ENCODE data around the gene UBAC2. TPM values are rescaled to one million over a fixed set of nuclear protein-coding genes. Genes with fewer than 3 reads are reported as not detected.

The UBAC2 gene
- total and polyA plus RNA-seq, 4 donors = 32.9 to 42.3 (median 35.3) TPM

DNA sequence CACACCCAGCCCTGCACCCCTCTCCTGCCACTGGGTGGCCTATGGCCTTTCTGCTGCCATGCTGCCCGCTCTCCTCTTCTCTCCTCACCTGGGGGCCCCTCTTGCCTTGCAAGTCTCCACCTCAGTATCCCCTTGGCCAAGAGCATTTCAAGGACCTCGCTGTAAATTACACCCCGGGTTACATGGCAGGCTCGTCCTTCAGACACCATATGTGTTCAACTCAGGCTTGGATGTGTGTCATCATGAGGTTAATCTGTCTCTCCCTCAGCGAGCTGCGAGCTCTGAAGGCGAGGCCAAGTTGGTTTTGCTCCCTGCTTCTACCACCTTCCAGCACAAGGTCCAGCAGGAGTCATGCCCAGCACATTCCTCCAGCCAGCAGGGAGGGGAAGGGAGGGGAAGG is 225.8 kb downstream of the UBAC2 start:
- no peak overlapping the region for H3K27ac ChIP-seq (ENCODE audit: low read depth in 1 of 2, low read length in 2 of 2)
- 85% methylated on average over 7 of the region's 7 CpGs for WGBS
- no peaks in the 10 kb centered on the region for H3K9me3 ChIP-seq (ENCODE audit: control insufficient read depth in 4 of 4, low read length in 3 of 4)
- TF ChIP-seq HNF4A (conservative IDR thresholded peaks at IDR 0.05) = no peak
- TF ChIP-seq GABPA (IDR thresholded peaks at IDR 0.05 in 1 of 2, conservative IDR thresholded peaks at IDR 0.05 in 1 of 2) = no peak
- no peak for TF ChIP-seq FOXA1 (IDR thresholded peaks at IDR 0.05)
- TF ChIP-seq EGR1 (IDR thresholded peaks at IDR 0.05; ENCODE audit: low read depth in 2 of 2) = no peak
- no peak for TF ChIP-seq SP1 (IDR thresholded peaks at IDR 0.05)
- TF ChIP-seq YY1 (IDR thresholded peaks at IDR 0.05) = no peak
- no peak for TF ChIP-seq TAF1 (conservative IDR thresholded peaks at IDR 0.05)
- TF ChIP-seq JUND (IDR thresholded peaks at IDR 0.05) = no peak
- TF ChIP-seq, protein P1, sequence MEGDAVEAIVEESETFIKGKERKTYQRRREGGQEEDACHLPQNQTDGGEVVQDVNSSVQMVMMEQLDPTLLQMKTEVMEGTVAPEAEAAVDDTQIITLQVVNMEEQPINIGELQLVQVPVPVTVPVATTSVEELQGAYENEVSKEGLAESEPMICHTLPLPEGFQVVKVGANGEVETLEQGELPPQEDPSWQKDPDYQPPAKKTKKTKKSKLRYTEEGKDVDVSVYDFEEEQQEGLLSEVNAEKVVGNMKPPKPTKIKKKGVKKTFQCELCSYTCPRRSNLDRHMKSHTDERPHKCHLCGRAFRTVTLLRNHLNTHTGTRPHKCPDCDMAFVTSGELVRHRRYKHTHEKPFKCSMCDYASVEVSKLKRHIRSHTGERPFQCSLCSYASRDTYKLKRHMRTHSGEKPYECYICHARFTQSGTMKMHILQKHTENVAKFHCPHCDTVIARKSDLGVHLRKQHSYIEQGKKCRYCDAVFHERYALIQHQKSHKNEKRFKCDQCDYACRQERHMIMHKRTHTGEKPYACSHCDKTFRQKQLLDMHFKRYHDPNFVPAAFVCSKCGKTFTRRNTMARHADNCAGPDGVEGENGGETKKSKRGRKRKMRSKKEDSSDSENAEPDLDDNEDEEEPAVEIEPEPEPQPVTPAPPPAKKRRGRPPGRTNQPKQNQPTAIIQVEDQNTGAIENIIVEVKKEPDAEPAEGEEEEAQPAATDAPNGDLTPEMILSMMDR (IDR thresholded peaks at IDR 0.05; ENCODE audit: low read depth, low read length, missing input control) = no peak
- TF ChIP-seq RAD21 (IDR thresholded peaks at IDR 0.05) = no peak
- TF ChIP-seq FOXA2 (IDR thresholded peaks at IDR 0.05) = no peak
- no peak for TF ChIP-seq HNF4G (IDR thresholded peaks at IDR 0.05)
- TF ChIP-seq NR2F2 (IDR thresholded peaks at IDR 0.05) = no peak
- H3K9ac ChIP-seq (ENCODE audit: low read depth in 1 of 2, low read length in 2 of 2) = no peak overlapping the region
- no peaks in the 10 kb centered on the region for H3K36me3 ChIP-seq (ENCODE audit: control insufficient read depth in 4 of 4, insufficient read depth in 3 of 4, low read depth in 1 of 4, low read length in 3 of 4)
- no peak for DNase-seq (ENCODE audit: low spot score)
- peaks cover 0 to 3% (median 0%) of the 10 kb centered on the region in 4 donors for H3K27me3 ChIP-seq (ENCODE audit: control insufficient read depth in 4 of 4, insufficient read depth in 4 of 4, low read length in 3 of 4)
- peaks cover 0 to 2% (median 0%) of the 10 kb centered on the region in 4 donors for H3K4me1 ChIP-seq (ENCODE audit: control insufficient read depth in 4 of 4, insufficient read depth in 4 of 4, low read length in 3 of 4)
- H3K4me3 ChIP-seq (ENCODE audit: low read depth in 1 of 3, low read length in 3 of 3) = no peak overlapping the region

DNA sequence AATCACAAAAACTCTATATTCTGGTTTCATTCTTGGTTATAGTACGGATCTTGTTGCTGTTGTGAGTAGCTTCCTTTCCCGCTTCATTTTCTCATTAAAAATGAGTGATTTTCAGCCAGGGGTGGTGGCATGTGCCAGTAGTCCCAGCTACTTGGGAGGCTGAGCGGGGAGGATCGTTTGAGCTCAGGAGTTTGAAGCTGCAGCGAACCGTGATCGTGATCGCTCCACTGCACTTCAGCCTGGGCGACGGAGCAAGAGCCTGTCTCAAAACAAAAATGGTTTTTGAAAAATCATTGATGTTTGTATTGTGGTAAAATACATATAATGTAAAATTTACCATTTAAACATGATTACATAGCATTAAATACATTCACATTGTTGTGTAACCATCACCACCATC is 229.0 kb downstream of the UBAC2 start:
- no peak overlapping the region for H3K4me3 ChIP-seq (ENCODE audit: low read depth in 1 of 3, low read length in 3 of 3)
- no peak for DNase-seq (ENCODE audit: low spot score)
- peaks cover 2 to 4% (median 2%) of the 10 kb centered on the region in 4 donors for H3K4me1 ChIP-seq (ENCODE audit: control insufficient read depth in 4 of 4, insufficient read depth in 4 of 4, low read length in 3 of 4)
- H3K9ac ChIP-seq (ENCODE audit: low read depth in 1 of 2, low read length in 2 of 2) = no peak overlapping the region
- no peaks in the 10 kb centered on the region for H3K36me3 ChIP-seq (ENCODE audit: control insufficient read depth in 4 of 4, insufficient read depth in 3 of 4, low read depth in 1 of 4, low read length in 3 of 4)
- 97% methylated on average over 10 of the region's 10 CpGs for WGBS
- TF ChIP-seq, protein P2, sequence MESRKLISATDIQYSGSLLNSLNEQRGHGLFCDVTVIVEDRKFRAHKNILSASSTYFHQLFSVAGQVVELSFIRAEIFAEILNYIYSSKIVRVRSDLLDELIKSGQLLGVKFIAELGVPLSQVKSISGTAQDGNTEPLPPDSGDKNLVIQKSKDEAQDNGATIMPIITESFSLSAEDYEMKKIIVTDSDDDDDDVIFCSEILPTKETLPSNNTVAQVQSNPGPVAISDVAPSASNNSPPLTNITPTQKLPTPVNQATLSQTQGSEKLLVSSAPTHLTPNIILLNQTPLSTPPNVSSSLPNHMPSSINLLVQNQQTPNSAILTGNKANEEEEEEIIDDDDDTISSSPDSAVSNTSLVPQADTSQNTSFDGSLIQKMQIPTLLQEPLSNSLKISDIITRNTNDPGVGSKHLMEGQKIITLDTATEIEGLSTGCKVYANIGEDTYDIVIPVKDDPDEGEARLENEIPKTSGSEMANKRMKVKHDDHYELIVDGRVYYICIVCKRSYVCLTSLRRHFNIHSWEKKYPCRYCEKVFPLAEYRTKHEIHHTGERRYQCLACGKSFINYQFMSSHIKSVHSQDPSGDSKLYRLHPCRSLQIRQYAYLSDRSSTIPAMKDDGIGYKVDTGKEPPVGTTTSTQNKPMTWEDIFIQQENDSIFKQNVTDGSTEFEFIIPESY (IDR thresholded peaks at IDR 0.05) = no peak
- TF ChIP-seq RAD21 (IDR thresholded peaks at IDR 0.05) = no peak
- TF ChIP-seq, protein P3, sequence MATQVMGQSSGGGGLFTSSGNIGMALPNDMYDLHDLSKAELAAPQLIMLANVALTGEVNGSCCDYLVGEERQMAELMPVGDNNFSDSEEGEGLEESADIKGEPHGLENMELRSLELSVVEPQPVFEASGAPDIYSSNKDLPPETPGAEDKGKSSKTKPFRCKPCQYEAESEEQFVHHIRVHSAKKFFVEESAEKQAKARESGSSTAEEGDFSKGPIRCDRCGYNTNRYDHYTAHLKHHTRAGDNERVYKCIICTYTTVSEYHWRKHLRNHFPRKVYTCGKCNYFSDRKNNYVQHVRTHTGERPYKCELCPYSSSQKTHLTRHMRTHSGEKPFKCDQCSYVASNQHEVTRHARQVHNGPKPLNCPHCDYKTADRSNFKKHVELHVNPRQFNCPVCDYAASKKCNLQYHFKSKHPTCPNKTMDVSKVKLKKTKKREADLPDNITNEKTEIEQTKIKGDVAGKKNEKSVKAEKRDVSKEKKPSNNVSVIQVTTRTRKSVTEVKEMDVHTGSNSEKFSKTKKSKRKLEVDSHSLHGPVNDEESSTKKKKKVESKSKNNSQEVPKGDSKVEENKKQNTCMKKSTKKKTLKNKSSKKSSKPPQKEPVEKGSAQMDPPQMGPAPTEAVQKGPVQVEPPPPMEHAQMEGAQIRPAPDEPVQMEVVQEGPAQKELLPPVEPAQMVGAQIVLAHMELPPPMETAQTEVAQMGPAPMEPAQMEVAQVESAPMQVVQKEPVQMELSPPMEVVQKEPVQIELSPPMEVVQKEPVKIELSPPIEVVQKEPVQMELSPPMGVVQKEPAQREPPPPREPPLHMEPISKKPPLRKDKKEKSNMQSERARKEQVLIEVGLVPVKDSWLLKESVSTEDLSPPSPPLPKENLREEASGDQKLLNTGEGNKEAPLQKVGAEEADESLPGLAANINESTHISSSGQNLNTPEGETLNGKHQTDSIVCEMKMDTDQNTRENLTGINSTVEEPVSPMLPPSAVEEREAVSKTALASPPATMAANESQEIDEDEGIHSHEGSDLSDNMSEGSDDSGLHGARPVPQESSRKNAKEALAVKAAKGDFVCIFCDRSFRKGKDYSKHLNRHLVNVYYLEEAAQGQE (IDR thresholded peaks at IDR 0.05) = no peak
- TF ChIP-seq EGR1 (IDR thresholded peaks at IDR 0.05; ENCODE audit: low read depth in 2 of 2) = no peak
- TF ChIP-seq, protein P1 (IDR thresholded peaks at IDR 0.05; ENCODE audit: low read depth, low read length, missing input control) = no peak
- TF ChIP-seq RXRA (IDR thresholded peaks at IDR 0.05) = no peak
- TF ChIP-seq SP1 (IDR thresholded peaks at IDR 0.05) = no peak
- TF ChIP-seq HNF4A (conservative IDR thresholded peaks at IDR 0.05) = no peak
- TF ChIP-seq, protein P4, sequence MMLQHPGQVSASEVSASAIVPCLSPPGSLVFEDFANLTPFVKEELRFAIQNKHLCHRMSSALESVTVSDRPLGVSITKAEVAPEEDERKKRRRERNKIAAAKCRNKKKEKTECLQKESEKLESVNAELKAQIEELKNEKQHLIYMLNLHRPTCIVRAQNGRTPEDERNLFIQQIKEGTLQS (IDR thresholded peaks at IDR 0.05) = no peak
- TF ChIP-seq JUND (IDR thresholded peaks at IDR 0.05) = no peak
- TF ChIP-seq GABPA (IDR thresholded peaks at IDR 0.05 in 1 of 2, conservative IDR thresholded peaks at IDR 0.05 in 1 of 2) = no peak
- no peak for TF ChIP-seq FOXA2 (IDR thresholded peaks at IDR 0.05)
- no peak for TF ChIP-seq YY1 (IDR thresholded peaks at IDR 0.05)
- no peak for TF ChIP-seq FOXA1 (IDR thresholded peaks at IDR 0.05)
- no peak for TF ChIP-seq HNF4G (IDR thresholded peaks at IDR 0.05)
- no peak overlapping the region for H3K27ac ChIP-seq (ENCODE audit: low read depth in 1 of 2, low read length in 2 of 2)
- H3K27me3 ChIP-seq (ENCODE audit: control insufficient read depth in 4 of 4, insufficient read depth in 4 of 4, low read length in 3 of 4) = peaks cover 0 to 3% (median 0%) of the 10 kb centered on the region in 4 donors
- no peaks in the 10 kb centered on the region for H3K9me3 ChIP-seq (ENCODE audit: control insufficient read depth in 4 of 4, low read length in 3 of 4)
